Right hindlimb (tissue), 1 donor: Measurements from ENCODE around the gene GRID1.

Source experiments
- DNase-seq: peaks from one replicate; pipeline ENCODE4 v3.0.0-alpha.2; 2018

Gene GRID1

GRCh38 chr10:86074294-86074693 lies 292.3 kb downstream of the GRID1 start:
- no peak for DNase-seq

- no peak for DNase-seq
Measured at GRCh38 chr10:86073199-86073977, 293.2 kb downstream of the GRID1 start.

- DNase-seq, result no peak
Measured at GRCh38 chr10:86072413-86072812, 294.2 kb downstream of the GRID1 start.

GRCh38 chr10:86071758-86072157 lies 294.8 kb downstream of the GRID1 start:
- no peak for DNase-seq

GRCh38 chr10:86071145-86071544 lies 295.4 kb downstream of the GRID1 start:
- no peak for DNase-seq

GRCh38 chr10:86070278-86070677 lies 296.3 kb downstream of the GRID1 start:
- no peak for DNase-seq

GRCh38 chr10:86068231-86069054 lies 298.2 kb downstream of the GRID1 start:
- DNase-seq, result no peak

GRCh38 chr10:86067436-86068050 lies 299.1 kb downstream of the GRID1 start:
- DNase-seq, result no peak

GRCh38 chr10:86066696-86067095 lies 299.9 kb downstream of the GRID1 start:
- DNase-seq, result no peak

- no peak for DNase-seq
Measured at GRCh38 chr10:86065711-86066251, 300.8 kb downstream of the GRID1 start.

- no peak for DNase-seq
Measured at GRCh38 chr10:86064931-86065662, 301.5 kb downstream of the GRID1 start.

GRCh38 chr10:86064219-86064618 lies 302.4 kb downstream of the GRID1 start:
- no peak for DNase-seq

GRCh38 chr10:86063341-86063740 lies 303.3 kb downstream of the GRID1 start:
- no peak for DNase-seq

GRCh38 chr10:86062647-86063145 lies 303.9 kb downstream of the GRID1 start:
- DNase-seq, result no peak

GRCh38 chr10:86062198-86062550 lies 304.4 kb downstream of the GRID1 start:
- DNase-seq, result no peak

- no peak for DNase-seq
Measured at GRCh38 chr10:86061278-86062197, 305.1 kb downstream of the GRID1 start.

GRCh38 chr10:86060386-86061277 lies 306.0 kb downstream of the GRID1 start:
- DNase-seq, result no peak

GRCh38 chr10:86059892-86060291 lies 306.7 kb downstream of the GRID1 start:
- no peak for DNase-seq

- no peak for DNase-seq
Measured at GRCh38 chr10:86058964-86059363, 307.6 kb downstream of the GRID1 start.

- no peak for DNase-seq
Measured at GRCh38 chr10:86057708-86058107, 308.9 kb downstream of the GRID1 start.
